GM21447 (cell line): ENCODE measurements around the gene LUM.

ENCODE experiments used
- ATAC-seq: cut with Tn5 transposase; IDR thresholded peaks from one replicate; pipeline ENCODE4 v1.9.1; 2021; ENCODE audit not compliant: unreplicated experiment

Gene LUM

GRCh38 chr12:91077228-91077954, 33.9 kb downstream of the LUM start:
- ATAC-seq: no peak

GRCh38 chr12:91074851-91075250, 36.4 kb downstream of the LUM start:
- ATAC-seq: no peak

GRCh38 chr12:91074154-91074709, 37.1 kb downstream of the LUM start:
- no peak for ATAC-seq

GRCh38 chr12:91073426-91073825, 37.9 kb downstream of the LUM start:
- no peak for ATAC-seq

GRCh38 chr12:91072931-91073330, 38.4 kb downstream of the LUM start:
- no peak for ATAC-seq

GRCh38 chr12:91070936-91071335, 40.4 kb downstream of the LUM start:
- ATAC-seq: no peak

- no peak for ATAC-seq
Measured at GRCh38 chr12:91065396-91065795, 45.9 kb downstream of the LUM start.

GRCh38 chr12:91064640-91065039, 46.7 kb downstream of the LUM start:
- no peak for ATAC-seq

- no peak for ATAC-seq
Measured at GRCh38 chr12:91061091-91061490, 50.2 kb downstream of the LUM start.

GRCh38 chr12:91059211-91059610, 52.1 kb downstream of the LUM start:
- ATAC-seq: no peak

- no peak for ATAC-seq
Measured at GRCh38 chr12:91058786-91059185, 52.5 kb downstream of the LUM start.

GRCh38 chr12:91057368-91058165, 53.7 kb downstream of the LUM start, which contains the start of gene KERA:
Gene KERA, minus strand, starts transcription at chr12:91058024. Its CDS starts 1,743 bp downstream, at chr12:91056281.
- ATAC-seq: no peak

- no peak for ATAC-seq
Measured at GRCh38 chr12:91056488-91056887, 54.8 kb downstream of the LUM start.

GRCh38 chr12:91055976-91056375, 55.3 kb downstream of the LUM start:
- no peak for ATAC-seq

GRCh38 chr12:91053951-91054715, 57.2 kb downstream of the LUM start:
- no peak for ATAC-seq
